HCT116 (cell line): ENCODE results near the gene EFHD1.

ENCODE experiments used
- CEBPB ChIP-seq: IDR thresholded peaks from 2 replicates; pipeline ENCODE4 v1.6.1; 2012; ENCODE audit warnings: low read depth
- EZH2 ChIP-seq: fragments of 200-600 bp; sonication (generic); IDR thresholded peaks from 2 replicates; pipeline ENCODE4 v1.6.1; 2017; ENCODE audit warnings: antibody characterized with exemption, mixed run types
- EZH2phosphoT487 ChIP-seq: fragments of 200-600 bp; IDR thresholded peaks from 2 replicates; pipeline ENCODE4 v1.6.1; 2018; ENCODE audit warnings: antibody characterized with exemption, borderline replicate concordance
- JUND ChIP-seq: IDR thresholded peaks from 2 replicates; pipeline ENCODE4 v1.6.1; 2012
- MAX ChIP-seq: IDR thresholded peaks from 2 replicates; pipeline ENCODE4 v1.6.1; 2012
- POLR2A ChIP-seq: IDR thresholded peaks from 2 replicates; pipeline ENCODE4 v1.7.0; 2011; ENCODE audit warnings: borderline replicate concordance; ENCODE audit not compliant: insufficient read depth, insufficient read length; ENCODE audit errors: extremely low read depth
- POLR2AphosphoS5 ChIP-seq: IDR thresholded peaks from 2 replicates; pipeline ENCODE4 v1.6.1; 2011; ENCODE audit warnings: mild to moderate bottlenecking, low read depth, low read length, moderate library complexity
- SP1 ChIP-seq: IDR thresholded peaks from 2 replicates; pipeline ENCODE4 v1.6.1; 2012; ENCODE audit warnings: low read depth
- YY1 ChIP-seq: IDR thresholded peaks from 2 replicates; pipeline ENCODE4 v1.6.1; 2011; ENCODE audit warnings: low read length, low read depth, moderate library complexity, mild to moderate bottlenecking; ENCODE audit not compliant: insufficient replicate concordance; ENCODE audit errors: extremely low read depth
- TF ChIP-seq, protein P1 (sequence below), 3 experiments: fragments of 200-600 bp in 1 of 3; sonication (generic) in 1 of 3; IDR thresholded peaks in 2 of 3; conservative IDR thresholded peaks in 1 of 3; 2 replicates each; pipeline ENCODE4 v1.5.1; 2012 to 2017; ENCODE audit warnings: low read depth in 2 of 3, low read length in 2 of 3, antibody characterized with exemption in 1 of 3, borderline replicate concordance in 1 of 3, control low read depth in 1 of 3, mild to moderate bottlenecking in 1 of 3, mixed read lengths in 1 of 3, mixed run types in 1 of 3, moderate library complexity in 1 of 3; ENCODE audit not compliant: insufficient read depth in 1 of 3

GRCh38 chr2:232632904-232633412, 446 bp upstream of the EFHD1 start:
- TF ChIP-seq, protein P1, sequence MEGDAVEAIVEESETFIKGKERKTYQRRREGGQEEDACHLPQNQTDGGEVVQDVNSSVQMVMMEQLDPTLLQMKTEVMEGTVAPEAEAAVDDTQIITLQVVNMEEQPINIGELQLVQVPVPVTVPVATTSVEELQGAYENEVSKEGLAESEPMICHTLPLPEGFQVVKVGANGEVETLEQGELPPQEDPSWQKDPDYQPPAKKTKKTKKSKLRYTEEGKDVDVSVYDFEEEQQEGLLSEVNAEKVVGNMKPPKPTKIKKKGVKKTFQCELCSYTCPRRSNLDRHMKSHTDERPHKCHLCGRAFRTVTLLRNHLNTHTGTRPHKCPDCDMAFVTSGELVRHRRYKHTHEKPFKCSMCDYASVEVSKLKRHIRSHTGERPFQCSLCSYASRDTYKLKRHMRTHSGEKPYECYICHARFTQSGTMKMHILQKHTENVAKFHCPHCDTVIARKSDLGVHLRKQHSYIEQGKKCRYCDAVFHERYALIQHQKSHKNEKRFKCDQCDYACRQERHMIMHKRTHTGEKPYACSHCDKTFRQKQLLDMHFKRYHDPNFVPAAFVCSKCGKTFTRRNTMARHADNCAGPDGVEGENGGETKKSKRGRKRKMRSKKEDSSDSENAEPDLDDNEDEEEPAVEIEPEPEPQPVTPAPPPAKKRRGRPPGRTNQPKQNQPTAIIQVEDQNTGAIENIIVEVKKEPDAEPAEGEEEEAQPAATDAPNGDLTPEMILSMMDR (IDR thresholded peaks at IDR 0.05 in 2 of 3, conservative IDR thresholded peaks at IDR 0.05 in 1 of 3; ENCODE audit: borderline replicate concordance in 1 of 3, insufficient read depth in 1 of 3, low read depth in 2 of 3, low read length in 2 of 3): 0 out of 6 replicates have a peak, but pooled peaks of 1 of the 3 experiments have one; percentile 5
- no peak for TF ChIP-seq POLR2A
- no peak for TF ChIP-seq YY1
- TF ChIP-seq EZH2phosphoT487: no peak
- no peak for TF ChIP-seq CEBPB
- TF ChIP-seq MAX: no peak
- no peak for TF ChIP-seq EZH2
- no peak for TF ChIP-seq SP1
- no peak for TF ChIP-seq JUND
- TF ChIP-seq POLR2AphosphoS5: no peak
